HFFc6 (cell line): ENCODE data around the gene KDELR3. TPM values are rescaled to one million over a fixed set of nuclear protein-coding genes. Genes with fewer than 3 reads are reported as not detected.

Experiments
- DNase-seq: peaks from one replicate; pipeline ENCODE4 v3.0.0-alpha.2; 2018
- H3K27ac Mint-ChIP-seq: 2 replicates; pipeline ENCODE4 v1.8.0; 2020; ENCODE audit warnings: mild to moderate bottlenecking, mixed read lengths
- H3K27me3 Mint-ChIP-seq: 2 replicates; pipeline ENCODE4 v1.8.0; 2021; ENCODE audit warnings: mild to moderate bottlenecking, moderate library complexity, mixed read lengths; ENCODE audit not compliant: insufficient read depth
- H3K36me3 Mint-ChIP-seq: 2 replicates; pipeline ENCODE4 v1.8.0; 2021; ENCODE audit warnings: low read depth, mixed read lengths
- H3K4me1 Mint-ChIP-seq: 2 replicates; pipeline ENCODE4 v1.8.0; 2020; ENCODE audit warnings: low read depth, mixed read lengths
- H3K4me3 Mint-ChIP-seq: 2 replicates; pipeline ENCODE4 v1.8.0; 2020; ENCODE audit warnings: mild to moderate bottlenecking, moderate library complexity, mixed read lengths
- H3K9me3 Mint-ChIP-seq: 2 replicates; pipeline ENCODE4 v1.8.0; 2020; ENCODE audit warnings: mild to moderate bottlenecking, mixed read lengths
- total RNA-seq, 6 experiments: library from RNA; stranded (reverse); fragmentation: NEBNext Ultra II Directional; extraction: Animal tissue kit (Norgen Biotek cat#: 25700); gene quantifications; 2 replicates in 1 of 6; 3 replicates in 5 of 6; pipeline ENCODE4 v1.2.3, GENCODE V29; 2021
- TF ChIP-seq, protein P1 (sequence below): fragments of 200-600 bp; sonication (generic); IDR thresholded peaks from 2 replicates; pipeline ENCODE4 v1.5.0; 2021; ENCODE audit warnings: antibody characterized with exemption, mild to moderate bottlenecking

KDELR3 gene
- total RNA-seq, 6 experiments from 2014 or later, result 138 to 187 (median 172) TPM

DNA sequence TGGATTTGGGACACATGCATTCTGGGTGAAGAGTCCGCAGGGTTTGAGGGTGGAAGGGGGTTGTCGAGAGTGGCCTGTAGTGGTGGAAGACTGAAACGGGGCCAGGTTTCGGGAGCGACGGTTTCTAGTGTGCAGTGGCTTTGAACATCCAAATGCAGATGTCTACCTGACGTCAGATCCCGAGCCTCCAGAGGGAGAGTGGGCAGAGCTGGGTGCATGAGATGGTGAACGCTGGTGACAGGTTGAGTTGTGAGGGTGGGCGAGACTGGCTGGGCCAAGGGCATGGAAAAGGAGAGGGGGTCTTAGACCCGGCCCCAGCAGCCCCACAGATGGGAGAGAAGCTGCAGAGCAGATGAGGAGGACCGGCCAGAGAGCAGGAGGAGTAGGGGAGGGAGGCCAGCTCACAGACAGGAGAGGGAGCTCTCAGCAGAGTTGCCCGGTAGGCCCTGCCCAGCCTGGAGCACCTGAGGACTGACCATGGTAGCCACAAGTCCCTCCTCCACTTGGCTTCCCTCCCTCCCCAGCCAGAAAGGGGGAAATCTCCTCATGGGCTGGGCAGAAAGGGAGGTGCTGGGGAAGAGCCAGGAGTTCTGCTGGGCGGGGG, 27.0 kb upstream of the KDELR3 start:
- Mint-ChIP-seq H3K27me3 (peaks cover 41% of the 10 kb centered on the region), H3K27ac (no peak overlapping the region), H3K4me1 (no peaks in the 10 kb centered on the region), H3K4me3 (no peak overlapping the region), H3K36me3 (no peaks in the 10 kb centered on the region), H3K9me3 (no peaks in the 10 kb centered on the region)
- no peak for DNase-seq
- TF ChIP-seq, protein P1, sequence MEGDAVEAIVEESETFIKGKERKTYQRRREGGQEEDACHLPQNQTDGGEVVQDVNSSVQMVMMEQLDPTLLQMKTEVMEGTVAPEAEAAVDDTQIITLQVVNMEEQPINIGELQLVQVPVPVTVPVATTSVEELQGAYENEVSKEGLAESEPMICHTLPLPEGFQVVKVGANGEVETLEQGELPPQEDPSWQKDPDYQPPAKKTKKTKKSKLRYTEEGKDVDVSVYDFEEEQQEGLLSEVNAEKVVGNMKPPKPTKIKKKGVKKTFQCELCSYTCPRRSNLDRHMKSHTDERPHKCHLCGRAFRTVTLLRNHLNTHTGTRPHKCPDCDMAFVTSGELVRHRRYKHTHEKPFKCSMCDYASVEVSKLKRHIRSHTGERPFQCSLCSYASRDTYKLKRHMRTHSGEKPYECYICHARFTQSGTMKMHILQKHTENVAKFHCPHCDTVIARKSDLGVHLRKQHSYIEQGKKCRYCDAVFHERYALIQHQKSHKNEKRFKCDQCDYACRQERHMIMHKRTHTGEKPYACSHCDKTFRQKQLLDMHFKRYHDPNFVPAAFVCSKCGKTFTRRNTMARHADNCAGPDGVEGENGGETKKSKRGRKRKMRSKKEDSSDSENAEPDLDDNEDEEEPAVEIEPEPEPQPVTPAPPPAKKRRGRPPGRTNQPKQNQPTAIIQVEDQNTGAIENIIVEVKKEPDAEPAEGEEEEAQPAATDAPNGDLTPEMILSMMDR, result no peak

DNA sequence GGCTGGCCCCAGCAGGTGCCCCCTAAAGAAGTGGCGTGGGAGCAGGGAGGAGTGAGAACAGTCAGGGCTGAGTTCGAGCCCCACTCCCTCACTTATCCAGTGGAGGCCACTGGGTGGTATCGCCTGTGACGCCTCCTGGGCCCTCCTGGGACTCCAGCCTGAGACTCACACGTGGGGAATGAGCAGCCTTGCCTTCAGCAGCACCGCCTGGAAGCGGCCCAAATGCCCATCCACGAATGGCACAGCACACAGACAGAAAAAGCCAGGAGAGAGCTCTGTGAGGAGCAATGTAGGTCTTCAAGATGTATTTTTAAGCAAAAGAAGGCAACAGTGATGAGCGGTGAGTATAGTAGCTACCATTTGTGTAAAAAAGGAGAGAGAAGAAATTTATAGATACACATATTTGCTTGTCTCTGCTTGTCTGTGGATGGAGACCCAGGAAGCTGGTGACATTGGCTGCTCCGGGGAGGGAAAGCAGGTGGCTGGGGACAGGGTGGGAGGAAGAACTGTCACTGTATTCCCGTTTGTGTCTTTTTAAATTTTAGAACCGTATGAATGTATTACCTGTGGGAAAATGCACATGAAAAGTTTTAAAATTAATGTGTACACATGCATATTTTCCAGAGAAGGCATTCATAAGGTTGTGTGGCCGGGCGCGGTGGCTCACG, 26.1 kb upstream of the KDELR3 start:
- Mint-ChIP-seq H3K36me3 (no peaks in the 10 kb centered on the region), H3K27ac (no peak overlapping the region), H3K4me3 (no peak overlapping the region), H3K4me1 (no peaks in the 10 kb centered on the region), H3K27me3 (peaks cover 46% of the 10 kb centered on the region), H3K9me3 (no peaks in the 10 kb centered on the region)
- no peak for DNase-seq
- TF ChIP-seq, protein P1, result no peak

DNA sequence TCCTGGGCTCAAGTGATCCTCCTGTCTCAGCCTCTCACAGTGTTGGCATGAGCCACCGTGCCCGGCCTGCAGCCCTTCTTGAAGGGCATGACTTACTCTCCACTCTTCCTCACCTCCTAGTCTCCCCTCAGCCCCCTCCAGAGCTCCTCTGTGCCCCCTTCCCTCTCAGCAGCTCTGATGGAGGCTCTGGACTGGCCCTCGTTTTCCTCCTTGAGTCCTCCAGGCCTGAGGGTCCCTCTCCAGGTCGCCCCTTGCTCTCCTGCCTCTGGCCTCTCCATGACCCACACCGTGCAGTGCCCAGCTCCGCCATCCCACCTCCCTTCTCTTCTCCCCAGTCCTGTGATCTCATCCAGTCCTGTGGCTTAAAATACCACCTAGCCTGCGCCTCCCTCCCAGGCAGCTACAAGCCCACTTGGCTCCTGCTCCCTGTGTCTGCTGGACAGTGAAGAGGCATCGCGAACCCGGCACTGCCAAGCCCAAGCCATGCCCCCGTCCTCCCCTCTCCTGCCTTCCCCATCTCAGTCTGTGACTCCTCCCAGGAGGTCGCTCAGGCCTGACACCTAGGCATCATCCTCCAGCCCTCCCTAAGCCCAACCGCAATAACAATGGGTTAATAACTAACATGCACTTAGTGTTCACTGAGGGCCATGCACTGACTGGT, 24.8 kb upstream of the KDELR3 start:
- Mint-ChIP-seq H3K36me3 (no peaks in the 10 kb centered on the region), H3K27ac (no peak overlapping the region), H3K27me3 (peaks cover 44% of the 10 kb centered on the region), H3K4me1 (no peaks in the 10 kb centered on the region), H3K9me3 (no peaks in the 10 kb centered on the region), H3K4me3 (no peak overlapping the region)
- DNase-seq, result no peak
- TF ChIP-seq, protein P1, result no peak

DNA sequence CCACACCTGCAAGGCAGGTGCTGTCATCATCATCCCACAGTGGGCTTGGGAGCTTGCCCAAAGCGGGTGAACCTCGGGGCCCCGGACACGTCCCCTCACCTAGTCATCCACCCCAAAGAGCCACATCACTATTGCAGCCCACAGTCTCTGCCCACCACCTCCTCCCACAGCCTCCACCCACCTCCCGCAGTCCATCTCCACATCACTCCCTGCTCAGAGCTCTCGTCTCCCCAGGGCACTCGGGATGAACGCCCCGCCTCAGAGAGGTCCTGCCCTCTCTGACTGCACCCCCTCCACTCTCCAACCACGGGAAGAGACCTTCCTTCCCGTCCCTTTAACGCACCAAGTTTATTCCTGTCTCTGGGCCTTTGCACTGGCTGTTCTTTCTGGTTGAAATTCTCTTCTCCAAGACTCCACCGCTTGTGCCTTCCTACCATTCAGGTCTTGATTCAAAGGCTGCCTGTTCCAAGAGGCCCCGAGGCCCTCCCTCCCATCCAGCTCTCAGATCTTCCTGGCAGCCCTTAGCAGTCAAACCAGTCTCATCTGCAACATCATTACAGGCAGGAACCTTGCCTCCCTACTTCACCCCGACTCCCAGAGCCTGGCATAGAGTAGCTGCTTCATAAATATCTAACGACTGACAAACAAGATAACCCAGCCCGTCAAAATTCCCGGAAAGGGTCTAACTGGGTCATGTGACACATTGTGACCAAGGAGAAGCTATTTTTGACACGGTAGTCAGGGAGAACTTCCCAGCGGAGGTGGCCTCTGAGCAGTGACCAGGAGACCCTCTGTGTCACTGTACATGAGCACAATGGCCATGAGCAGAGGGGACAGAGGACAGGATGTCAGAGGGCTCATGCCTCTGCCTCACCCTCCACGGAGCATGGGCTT, 24.0 kb upstream of the KDELR3 start:
- Mint-ChIP-seq H3K36me3 (no peaks in the 10 kb centered on the region), H3K4me1 (no peaks in the 10 kb centered on the region), H3K4me3 (no peak overlapping the region), H3K9me3 (no peaks in the 10 kb centered on the region), H3K27me3 (peaks cover 45% of the 10 kb centered on the region), H3K27ac (no peak overlapping the region)
- TF ChIP-seq, protein P1, result no peak
- no peak for DNase-seq

DNA sequence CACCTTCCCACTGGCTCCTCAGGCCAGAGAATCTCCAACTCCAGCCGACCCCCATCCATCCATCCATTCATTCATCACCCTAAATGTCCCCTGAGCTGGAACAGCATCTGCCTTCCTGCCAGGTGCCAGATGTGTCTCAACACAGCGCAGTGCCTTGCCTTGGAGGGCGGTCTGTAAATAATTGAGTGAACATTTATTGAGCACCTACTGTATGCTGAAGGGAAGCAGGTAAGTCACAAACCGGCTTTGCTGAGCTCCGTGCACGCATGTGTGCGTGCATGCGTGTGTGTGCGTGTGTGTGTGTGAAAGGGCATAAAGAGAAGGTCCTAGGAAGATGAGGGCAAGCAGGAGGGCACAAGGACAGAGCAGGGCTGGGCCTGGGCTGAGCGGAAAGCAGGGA, 23.1 kb upstream of the KDELR3 start:
- Mint-ChIP-seq H3K4me1 (no peaks in the 10 kb centered on the region; the same call in 1 of the 2 replicates), H3K27me3 (peaks cover 47% of the 10 kb centered on the region), H3K4me3 (no peak overlapping the region), H3K27ac (no peak overlapping the region), H3K9me3 (no peaks in the 10 kb centered on the region), H3K36me3 (no peaks in the 10 kb centered on the region)
- TF ChIP-seq, protein P1, result no peak
- no peak for DNase-seq
